SK-N-SH (cell line): ENCODE data around the gene CTDSPL2. TPM values are rescaled to one million over a fixed set of nuclear protein-coding genes. Genes with fewer than 3 reads are reported as not detected.

Source experiments
- CTCF ChIA-PET: fragments of 300-600, 350-600 bp; formaldehyde crosslinking; extraction: SDS; loops from one replicate; lab custom pipeline; 2021; lab: Yijun Ruan, JAX
- POLR2A ChIA-PET: fragments of 350-600 bp; sonication (Branson Sonifier 250); formaldehyde crosslinking; extraction: SDS; loops from one replicate; lab custom pipeline; 2020; ENCODE audit warnings: antibody characterized with exemption, inconsistent platforms; lab: Yijun Ruan, JAX
- DNase-seq: peaks from one replicate; pipeline ENCODE4 v3.0.0; 2012
- H2AFZ ChIP-seq: fragments of 200-600 bp; sonication (generic); 2 replicates; pipeline ENCODE4 v1.8.1; 2016; ENCODE audit warnings: antibody characterized with exemption, mild to moderate bottlenecking, low read depth
- H3F3A ChIP-seq: fragments of 200-600 bp; sonication (generic); replicated peaks from 2 replicates; pipeline ENCODE3; 2016; ENCODE audit warnings: antibody characterized with exemption, mild to moderate bottlenecking; ENCODE audit not compliant: insufficient read depth
- H3K27ac ChIP-seq, 2 experiments: fragments of 200-500 bp in 1 of 2; fragments of 200-600 bp in 1 of 2; sonication (Bioruptor generic) in 1 of 2; sonication (generic), shearing (Covaris generic) in 1 of 2; 2 replicates each; pipeline versions ENCODE4 v1.5.1 to v1.6.1; 2014 to 2016; ENCODE audit warnings: low read depth in 2 of 2, inconsistent platforms in 1 of 2, low read length in 1 of 2, mild to moderate bottlenecking in 1 of 2, mixed read lengths in 1 of 2
- H3K27me3 ChIP-seq: fragments of 200-600 bp; sonication (generic), shearing (Covaris generic); 2 replicates; pipeline ENCODE4 v1.6.1; 2016; ENCODE audit warnings: mixed run types; ENCODE audit not compliant: insufficient read depth
- H3K36me3 ChIP-seq, 2 experiments: fragments of 200-500 bp in 1 of 2; fragments of 200-600 bp in 1 of 2; sonication (Bioruptor generic) in 1 of 2; sonication (generic) in 1 of 2; replicated peaks in 1 of 2; 2 replicates each; pipeline versions ENCODE3 to v1.5.1; 2014 to 2016; ENCODE audit warnings: low read length in 1 of 2, mild to moderate bottlenecking in 1 of 2; ENCODE audit not compliant: insufficient read depth in 2 of 2, control insufficient read depth in 1 of 2
- H3K4me1 ChIP-seq, 2 experiments: fragments of 200-500 bp in 1 of 2; fragments of 200-600 bp in 1 of 2; sonication (Bioruptor generic) in 1 of 2; sonication (generic), shearing (Covaris generic) in 1 of 2; 2 replicates each; pipeline versions ENCODE4 v1.5.1 to v1.6.1; 2014 to 2016; ENCODE audit warnings: low read depth in 1 of 2, low read length in 1 of 2, mixed run types in 1 of 2; ENCODE audit not compliant: insufficient read depth in 2 of 2, control insufficient read depth in 1 of 2
- H3K4me2 ChIP-seq: fragments of 200-600 bp; sonication (generic), shearing (Covaris generic); 2 replicates; pipeline ENCODE4 v1.6.1; 2017; ENCODE audit warnings: mixed run types
- H3K4me3 ChIP-seq, 2 experiments: fragments of 200-500 bp in 1 of 2; fragments of 200-600 bp in 1 of 2; sonication (Bioruptor generic) in 1 of 2; sonication (generic), shearing (Covaris generic) in 1 of 2; 2 replicates each; pipeline versions ENCODE4 v1.5.1 to v1.8.1; 2014 to 2016; ENCODE audit warnings: low read depth in 2 of 2, inconsistent platforms in 1 of 2, low read length in 1 of 2, mild to moderate bottlenecking in 1 of 2, mixed read lengths in 1 of 2, moderate library complexity in 1 of 2
- H3K79me2 ChIP-seq: fragments of 200-600 bp; sonication (generic); 2 replicates; pipeline ENCODE4 v1.8.1; 2017; ENCODE audit warnings: mild to moderate bottlenecking; ENCODE audit not compliant: insufficient read depth
- H3K9ac ChIP-seq: fragments of 200-600 bp; sonication (generic); 2 replicates; pipeline ENCODE4 v1.6.1; 2017; ENCODE audit warnings: mixed run types
- H3K9me2 ChIP-seq: fragments of 200-600 bp; sonication (generic); 2 replicates; pipeline ENCODE4 v1.6.1; 2017; ENCODE audit warnings: mixed run types
- H3K9me3 ChIP-seq: fragments of 200-600 bp; sonication (generic); 2 replicates; pipeline ENCODE4 v1.6.1; 2017; ENCODE audit warnings: mixed run types, mild to moderate bottlenecking, moderate library complexity
- H4K20me1 ChIP-seq: fragments of 200-600 bp; sonication (generic); 2 replicates; pipeline ENCODE4 v1.6.1; 2017; ENCODE audit warnings: mild to moderate bottlenecking, mixed run types; ENCODE audit not compliant: insufficient read depth
- CHD2 ChIP-seq: fragments of 150-350 bp; IDR thresholded peaks from 2 replicates; pipeline ENCODE4 v1.6.1; 2018; ENCODE audit warnings: low read length; ENCODE audit not compliant: partially characterized antibody
- CTCF ChIP-seq: fragments of 200-600 bp; sonication (generic); IDR thresholded peaks from 2 replicates; pipeline ENCODE4 v1.6.1; 2017; ENCODE audit warnings: antibody characterized with exemption, mild to moderate bottlenecking, moderate library complexity
- ELF1 ChIP-seq: IDR thresholded peaks from 2 replicates; pipeline ENCODE4 v1.4.0; 2012
- EP300 ChIP-seq, 2 experiments: IDR thresholded peaks; 2 replicates each; pipeline versions ENCODE4 v1.4.0 to v1.6.1; 2012; ENCODE audit warnings: borderline replicate concordance in 1 of 2, low read depth in 1 of 2, low read length in 1 of 2
- GATA2 ChIP-seq: sonication (generic); formaldehyde crosslinking; IDR thresholded peaks from 2 replicates; pipeline ENCODE4 v1.5.0; 2020; ENCODE audit warnings: mild to moderate bottlenecking, missing genetic modification reagents
- MEF2A ChIP-seq: IDR thresholded peaks from 2 replicates; pipeline ENCODE4 v1.4.0; 2012; ENCODE audit warnings: low read depth, borderline replicate concordance
- MXI1 ChIP-seq: IDR thresholded peaks from 2 replicates; pipeline ENCODE4 v1.6.1; 2012; ENCODE audit warnings: mild to moderate bottlenecking, low read depth, low read length, improper control_type of control experiment
- RAD21 ChIP-seq: IDR thresholded peaks from 2 replicates; pipeline ENCODE4 v1.6.1; 2012; ENCODE audit warnings: mild to moderate bottlenecking, low read length
- RCOR1 ChIP-seq: fragments of 150-350 bp; IDR thresholded peaks from 2 replicates; pipeline ENCODE4 v1.6.1; 2017; ENCODE audit warnings: antibody characterized with exemption, low read length
- RFX5 ChIP-seq: IDR thresholded peaks from 2 replicates; pipeline ENCODE4 v1.6.1; 2012; ENCODE audit warnings: mild to moderate bottlenecking, improper control_type of control experiment, low read length
- RXRA ChIP-seq: IDR thresholded peaks from 2 replicates; pipeline ENCODE4 v1.4.0; 2012; ENCODE audit warnings: low read depth, mild to moderate bottlenecking, borderline replicate concordance
- SMC3 ChIP-seq: IDR thresholded peaks from 2 replicates; pipeline ENCODE4 v1.6.1; 2012; ENCODE audit warnings: low read depth, low read length, improper control_type of control experiment
- USF2 ChIP-seq: fragments of 150-350 bp; IDR thresholded peaks from 2 replicates; pipeline ENCODE4 v1.6.1; 2017; ENCODE audit warnings: antibody characterized with exemption, low read length, low read depth, borderline replicate concordance
- YY1 ChIP-seq: IDR thresholded peaks from 2 replicates; pipeline ENCODE4 v1.4.0; 2012; ENCODE audit warnings: low read depth, mild to moderate bottlenecking
- WGBS: methylation state at CpG from one replicate; pipeline ENCODE4 v1.1.6; 2017; ENCODE audit warnings: low lambda C conversion rate; 5-methylcytosine and 5-hydroxymethylcytosine counted together
- polyA plus RNA-seq, 3 experiments: library from polyadenylated mRNA; depleted of rRNA; stranded (reverse); fragments of >200 nt; gene quantifications; 2 replicates each; pipeline ENCODE4 v1.2.3, GENCODE V29; 2012
- TF ChIP-seq, protein P1 (sequence below): IDR thresholded peaks from 2 replicates; pipeline ENCODE4; 2012
- TF ChIP-seq, protein P2 (sequence below): IDR thresholded peaks from 2 replicates; pipeline ENCODE4 v1.6.1; 2012; ENCODE audit warnings: mild to moderate bottlenecking, low read depth, low read length, moderate library complexity

CTDSPL2 gene
- polyA plus RNA-seq, 1 of the 3 experiments (the other 2 are of a cell fraction): 9.0 TPM

DNA sequence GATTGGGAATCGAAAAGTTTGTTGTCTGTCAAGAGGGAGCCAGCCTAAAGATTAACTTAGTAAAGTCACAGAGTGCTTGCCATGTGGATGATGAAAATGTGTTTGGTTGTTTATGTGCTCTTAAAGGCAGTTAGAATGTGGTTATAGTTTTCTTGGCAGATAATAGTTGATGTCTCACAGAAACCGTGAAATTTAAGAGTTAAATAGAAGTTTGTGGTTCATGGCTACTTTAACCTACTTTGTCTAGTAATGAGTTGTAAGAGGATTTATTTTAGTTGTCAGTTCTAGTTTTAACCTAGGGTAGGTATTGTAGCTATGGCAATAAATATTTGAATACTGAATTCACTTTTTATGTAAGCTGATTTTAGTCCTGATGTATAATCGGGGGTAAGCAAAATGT lies 73.1 kb downstream of the CTDSPL2 start:
- peaks cover 24 to 57% of the 10 kb centered on the region in 2 experiments for H3K36me3 ChIP-seq
- H3K9ac ChIP-seq: no peak overlapping the region
- TF ChIP-seq RFX5 (no peak), ELF1 (no peak), MEF2A (no peak), MXI1 (no peak), CHD2 (no peak), SMC3 (no peak), RCOR1 (no peak), RXRA (no peak)
- TF ChIP-seq, protein P1, sequence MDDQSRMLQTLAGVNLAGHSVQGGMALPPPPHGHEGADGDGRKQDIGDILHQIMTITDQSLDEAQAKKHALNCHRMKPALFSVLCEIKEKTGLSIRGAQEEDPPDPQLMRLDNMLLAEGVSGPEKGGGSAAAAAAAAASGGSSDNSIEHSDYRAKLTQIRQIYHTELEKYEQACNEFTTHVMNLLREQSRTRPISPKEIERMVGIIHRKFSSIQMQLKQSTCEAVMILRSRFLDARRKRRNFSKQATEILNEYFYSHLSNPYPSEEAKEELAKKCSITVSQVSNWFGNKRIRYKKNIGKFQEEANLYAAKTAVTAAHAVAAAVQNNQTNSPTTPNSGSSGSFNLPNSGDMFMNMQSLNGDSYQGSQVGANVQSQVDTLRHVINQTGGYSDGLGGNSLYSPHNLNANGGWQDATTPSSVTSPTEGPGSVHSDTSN: no peak
- TF ChIP-seq, protein P2, sequence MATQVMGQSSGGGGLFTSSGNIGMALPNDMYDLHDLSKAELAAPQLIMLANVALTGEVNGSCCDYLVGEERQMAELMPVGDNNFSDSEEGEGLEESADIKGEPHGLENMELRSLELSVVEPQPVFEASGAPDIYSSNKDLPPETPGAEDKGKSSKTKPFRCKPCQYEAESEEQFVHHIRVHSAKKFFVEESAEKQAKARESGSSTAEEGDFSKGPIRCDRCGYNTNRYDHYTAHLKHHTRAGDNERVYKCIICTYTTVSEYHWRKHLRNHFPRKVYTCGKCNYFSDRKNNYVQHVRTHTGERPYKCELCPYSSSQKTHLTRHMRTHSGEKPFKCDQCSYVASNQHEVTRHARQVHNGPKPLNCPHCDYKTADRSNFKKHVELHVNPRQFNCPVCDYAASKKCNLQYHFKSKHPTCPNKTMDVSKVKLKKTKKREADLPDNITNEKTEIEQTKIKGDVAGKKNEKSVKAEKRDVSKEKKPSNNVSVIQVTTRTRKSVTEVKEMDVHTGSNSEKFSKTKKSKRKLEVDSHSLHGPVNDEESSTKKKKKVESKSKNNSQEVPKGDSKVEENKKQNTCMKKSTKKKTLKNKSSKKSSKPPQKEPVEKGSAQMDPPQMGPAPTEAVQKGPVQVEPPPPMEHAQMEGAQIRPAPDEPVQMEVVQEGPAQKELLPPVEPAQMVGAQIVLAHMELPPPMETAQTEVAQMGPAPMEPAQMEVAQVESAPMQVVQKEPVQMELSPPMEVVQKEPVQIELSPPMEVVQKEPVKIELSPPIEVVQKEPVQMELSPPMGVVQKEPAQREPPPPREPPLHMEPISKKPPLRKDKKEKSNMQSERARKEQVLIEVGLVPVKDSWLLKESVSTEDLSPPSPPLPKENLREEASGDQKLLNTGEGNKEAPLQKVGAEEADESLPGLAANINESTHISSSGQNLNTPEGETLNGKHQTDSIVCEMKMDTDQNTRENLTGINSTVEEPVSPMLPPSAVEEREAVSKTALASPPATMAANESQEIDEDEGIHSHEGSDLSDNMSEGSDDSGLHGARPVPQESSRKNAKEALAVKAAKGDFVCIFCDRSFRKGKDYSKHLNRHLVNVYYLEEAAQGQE: no peak
- H3K9me3 ChIP-seq: no peaks in the 10 kb centered on the region
- ChIA-PET CTCF (interaction anchor here (0.9 to 2.1 kb wide), 10 partner anchors 7 to 597 kb away, joined by 3 to 18 read pairs (median 6); partner anchors contain the start of gene CTDSPL2), POLR2A (interaction anchor here (0.8 kb wide), 1 partner anchor 9 kb away, joined by 5 read pairs; no protein-coding TSS in a partner anchor)
- no peak overlapping the region for H3K4me3 ChIP-seq
- 79% methylated on average over 3 of the region's 3 CpGs for WGBS
- no peak overlapping the region for H3K27ac ChIP-seq
- DNase-seq: no peak
- peaks cover 32% of the 10 kb centered on the region; the same call in 1 of the 2 replicates for H3K79me2 ChIP-seq
- H3K4me2 ChIP-seq: no peak overlapping the region
- no peaks in the 10 kb centered on the region for H3K4me1 ChIP-seq
- H3K27me3 ChIP-seq: no peaks in the 10 kb centered on the region
- H4K20me1 ChIP-seq: no peaks in the 10 kb centered on the region
- peaks cover 8% of the 10 kb centered on the region for H3F3A ChIP-seq
- no peaks in the 10 kb centered on the region for H3K9me2 ChIP-seq
- H2AFZ ChIP-seq: no peak overlapping the region

GRCh38 chr15:44501768-44502366 lies 74.4 kb downstream of the CTDSPL2 start:
- Histone ChIP-seq H3K4me3 (no peak overlapping the region), H3K9me3 (no peaks in the 10 kb centered on the region), H3K27ac (no peak overlapping the region), H4K20me1 (no peaks in the 10 kb centered on the region), H3K4me2 (no peak overlapping the region), H3K79me2 (peaks cover 27% of the 10 kb centered on the region; the same call in 1 of the 2 replicates), H3K9me2 (no peaks in the 10 kb centered on the region), H3K36me3 (peaks cover 23 to 55% of the 10 kb centered on the region in 2 experiments), H3K9ac (no peak overlapping the region), H2AFZ (no peak overlapping the region), H3F3A (peaks cover 8% of the 10 kb centered on the region), H3K4me1 (no peaks in the 10 kb centered on the region), H3K27me3 (no peaks in the 10 kb centered on the region)
- DNase-seq: peak; percentile 54
- CTCF ChIA-PET: interaction anchor here (0.6 to 2.1 kb wide), 26 partner anchors 9 to 643 kb away, joined by 3 to 18 read pairs (median 4); partner anchors contain the start of genes CTDSPL2 and FRMD5
- POLR2A ChIA-PET: no interaction called here
- WGBS: 68% methylated on average over 3 of the region's 3 CpGs
- TF ChIP-seq USF2: no peak
- TF ChIP-seq EP300 (IDR thresholded peaks at IDR 0.05; ENCODE audit: borderline replicate concordance in 1 of 2, low read depth in 1 of 2, low read length in 1 of 2): no peak
- TF ChIP-seq GATA2 (CRISPR knock-in tag): peak; percentile 54
- TF ChIP-seq RAD21: peak; percentile 76
- TF ChIP-seq, protein P1: no peak
- no peak for TF ChIP-seq YY1
- peak; percentile 42 for TF ChIP-seq SMC3
- peak; percentile 78 for TF ChIP-seq CTCF
